OCI-LY7 (cell line): ENCODE data around the gene HERC5.
"Not testable (repeated sequence)": the region's sequence is repeated elsewhere in the genome, so short reads cannot be mapped to it uniquely, and the experiment has no call there.

ENCODE experiments used
- CTCF ChIP-seq: fragments of 200-600 bp; sonication (generic); conservative IDR thresholded peaks from 2 replicates; pipeline ENCODE4 v1.5.1; 2014; ENCODE audit warnings: mild to moderate bottlenecking, antibody characterized with exemption, low read length, moderate library complexity, mixed read lengths
- EZH2phosphoT487 ChIP-seq: fragments of 200-600 bp; sonication (generic); IDR thresholded peaks from 2 replicates; pipeline ENCODE4 v1.6.1; 2018; ENCODE audit warnings: low read depth, borderline replicate concordance, mild to moderate bottlenecking, mixed run types, antibody characterized with exemption, low read length, moderate library complexity, mixed read lengths

- TF ChIP-seq CTCF, result peak; percentile 72
- TF ChIP-seq EZH2phosphoT487, result not testable (repeated sequence)
Observed at GRCh38 chr4:88539322-88540068, 82.6 kb downstream of the HERC5 start.
